ENCODE data around the gene PSMF1. TPM values are rescaled to one million over a fixed set of nuclear protein-coding genes. Genes with fewer than 3 reads are reported as not detected.
"Not testable (repeated sequence)": the region's sequence is repeated elsewhere in the genome, so short reads cannot be mapped to it uniquely, and the experiment has no call there.

PSMF1 gene
- total RNA-seq, 2 donors from 2014 or later = 102 to 168 TPM

- H3K4me1 Mint-ChIP-seq = peaks cover 13% of the 10 kb centered on the region
- peak overlapping the region; percentile 70 for H3K4me3 Mint-ChIP-seq
- H3K27me3 Mint-ChIP-seq = peaks cover 10% of the 10 kb centered on the region
Observed at GRCh38 chr20:1215386-1216170, 97.2 kb downstream of the PSMF1 start.

GRCh38 chr20:1216527-1217427 lies 98.4 kb downstream of the PSMF1 start:
- H3K27ac Mint-ChIP-seq = not testable (repeated sequence)

More at GRCh38 chr20:1215386-1216170, 97.2 kb downstream of the PSMF1 start:
- H3K9me3 Mint-ChIP-seq = no peaks in the 10 kb centered on the region
- ATAC-seq (replicated peaks) = peak; percentile 85
- H3K36me3 Mint-ChIP-seq (ENCODE audit: low read depth) = no peaks in the 10 kb centered on the region
- H3K27ac Mint-ChIP-seq = peak overlapping the region; percentile 79

More at GRCh38 chr20:1216527-1217427, 98.4 kb downstream of the PSMF1 start:
- peaks cover 13% of the 10 kb centered on the region for H3K4me1 Mint-ChIP-seq
- H3K9me3 Mint-ChIP-seq; ATAC-seq (replicated peaks); H3K27me3 Mint-ChIP-seq; H3K36me3 Mint-ChIP-seq (ENCODE audit: low read depth): not testable (repeated sequence)
- peak overlapping the region; percentile 70 for H3K4me3 Mint-ChIP-seq

Other genes starting within 250 kb of the PSMF1 start
- under 1 TPM in 1 of 2 donors, not detected in 1; 0.06 TPM for gene ANGPT4, start 202.3 kb upstream of the PSMF1 start, total RNA-seq
- not detected for gene RSPO4, start 116.3 kb upstream of the PSMF1 start, total RNA-seq
- gene TMEM74B, start 66.4 kb downstream of the PSMF1 start, total RNA-seq = 1 to 10 TPM in 1 of 2 donors, under 1 TPM in 1; 0.89 to 6.0 TPM
- gene C20orf202, start 84.9 kb downstream of the PSMF1 start, total RNA-seq = not detected
- gene RAD21L1, start 107.4 kb downstream of the PSMF1 start, total RNA-seq = not detected
- 1 to 10 TPM in 1 of 2 donors, under 1 TPM in 1; 0.90 to 1.7 TPM for gene SNPH, start 147.7 kb downstream of the PSMF1 start, total RNA-seq
- gene SDCBP2, start 210.5 kb downstream of the PSMF1 start, total RNA-seq = 10 to 100 TPM in 1 of 2 donors, 1 to 10 TPM in 1; 1.8 to 14.3 TPM

Measured in activated T-helper 17 cell treated with anti-CD3 and anti-CD28 coated beads, Interleukin-2, amount 50 U/mL, for 72 hours (primary cell).